H1 (cell line): ENCODE results near the gene GCNA. TPM values are rescaled to one million over a fixed set of nuclear protein-coding genes. Genes with fewer than 3 reads are reported as not detected.

Experiments used
- CTCF ChIA-PET: fragments of 300-600 bp; sonication (Branson Sonifier 250); formaldehyde crosslinking; loops from one replicate; lab custom pipeline; 2021; ENCODE audit not compliant: partially characterized antibody; lab: Charles Lee
- POLR2A ChIA-PET: fragments of 300-600 bp; sonication (Branson Sonifier 250); formaldehyde crosslinking; loops from one replicate; lab custom pipeline; 2021; ENCODE audit warnings: inconsistent platforms; ENCODE audit not compliant: partially characterized antibody; lab: Charles Lee
- DNase-seq, 2 experiments: peaks; one replicate each; pipeline versions ENCODE4 v3.0.0 to v3.0.0-alpha.2; 2010 to 2022; ENCODE audit warnings: low spot score in 2 of 2, low read depth in 1 of 2, mixed read lengths in 1 of 2
- FAIRE-seq: peaks from 2 replicates; lab custom pipeline; 2011; peaks lifted over from hg19 to GRCh38; lab: Jason Lieb, UNC
- H2AFZ ChIP-seq: 2 replicates; pipeline ENCODE4 v1.8.1; 2012; ENCODE audit warnings: low read length, inconsistent platforms
- H2AK5ac ChIP-seq: 2 replicates; pipeline ENCODE4 v1.6.1; 2013; ENCODE audit warnings: low read depth, low read length
- H2BK120ac ChIP-seq: replicated peaks from 2 replicates; pipeline ENCODE3; 2013; ENCODE audit warnings: low read depth, low read length, inconsistent platforms
- H2BK12ac ChIP-seq: 2 replicates; pipeline ENCODE4 v1.6.1; 2013; ENCODE audit warnings: low read depth, low read length
- H2BK15ac ChIP-seq: 2 replicates; pipeline ENCODE4 v1.6.1; 2013; ENCODE audit warnings: low read length
- H2BK20ac ChIP-seq: 2 replicates; pipeline ENCODE4 v1.6.1; 2013; ENCODE audit warnings: low read length
- H2BK5ac ChIP-seq: 2 replicates; pipeline ENCODE4 v1.6.1; 2013; ENCODE audit warnings: low read depth, low read length
- H3K14ac ChIP-seq: 2 replicates; pipeline ENCODE4 v1.6.1; 2013; ENCODE audit warnings: inconsistent platforms; ENCODE audit not compliant: insufficient read length
- H3K18ac ChIP-seq: 2 replicates; pipeline ENCODE4 v1.6.1; 2013; ENCODE audit warnings: low read length; ENCODE audit errors: extremely low read depth
- H3K23ac ChIP-seq: 2 replicates; pipeline ENCODE4 v1.6.1; 2013; ENCODE audit warnings: inconsistent platforms; ENCODE audit not compliant: insufficient read length
- H3K23me2 ChIP-seq: 2 replicates; pipeline ENCODE4 v1.6.1; 2013; ENCODE audit warnings: low read depth, low read length
- H3K27ac ChIP-seq: 2 replicates; pipeline ENCODE4 v1.6.1; 2011; ENCODE audit warnings: low read depth, low read length, inconsistent platforms
- H3K27me3 ChIP-seq, 4 experiments: replicated peaks in 1 of 4; 1 replicate in 1 of 4; 2 replicates in 3 of 4; pipeline versions ENCODE4 v1.6.1 to v1.8.1; 2011 to 2013; ENCODE audit warnings: low read length in 3 of 4, mild to moderate bottlenecking in 3 of 4, inconsistent platforms in 2 of 4, mixed read lengths in 2 of 4, moderate library complexity in 1 of 4; ENCODE audit not compliant: control insufficient read depth in 3 of 4, insufficient read depth in 3 of 4; ENCODE audit errors: extremely low read depth in 1 of 4
- H3K36me3 ChIP-seq, 4 experiments: 2 replicates each; pipeline versions ENCODE4 v1.6.1 to v1.8.1; 2011 to 2013; ENCODE audit warnings: mild to moderate bottlenecking in 4 of 4, low read length in 3 of 4, moderate library complexity in 2 of 4, control low read depth in 1 of 4, inconsistent platforms in 1 of 4; ENCODE audit not compliant: insufficient read depth in 4 of 4, control insufficient read depth in 2 of 4
- H3K4ac ChIP-seq: replicated peaks from 2 replicates; pipeline ENCODE3; 2013; ENCODE audit warnings: low read length, low read depth, mixed read lengths, inconsistent platforms; ENCODE audit not compliant: insufficient read length
- H3K4me1 ChIP-seq, 4 experiments: replicated peaks in 1 of 4; 1 replicate in 1 of 4; 2 replicates in 3 of 4; pipeline versions ENCODE4 v1.6.1 to v1.8.1; 2011 to 2013; ENCODE audit warnings: low read length in 3 of 4, inconsistent platforms in 2 of 4, mixed read lengths in 1 of 4; ENCODE audit not compliant: insufficient read depth in 4 of 4, control insufficient read depth in 3 of 4
- H3K4me2 ChIP-seq, 2 experiments: 2 replicates each; pipeline versions ENCODE4 v1.6.1 to v1.8.1; 2011 to 2013; ENCODE audit warnings: low read depth in 2 of 2, low read length in 2 of 2, control low read depth in 1 of 2, inconsistent platforms in 1 of 2, mild to moderate bottlenecking in 1 of 2; ENCODE audit not compliant: insufficient read depth in 1 of 2
- H3K4me3 ChIP-seq, 4 experiments: fragments of 200-600, 300-600 bp in 1 of 4; sonication (generic), shearing (Covaris generic), sonication (Bioruptor Twin) in 1 of 4; 2 replicates each; pipeline versions ENCODE4 v1.5.1 to v1.8.1; 2011 to 2016; ENCODE audit warnings: low read length in 4 of 4, low read depth in 3 of 4, control low read depth in 2 of 4, inconsistent platforms in 2 of 4, mild to moderate bottlenecking in 2 of 4, mixed read lengths in 1 of 4, moderate library complexity in 1 of 4; ENCODE audit not compliant: insufficient read depth in 2 of 4; ENCODE audit errors: extremely low read depth in 1 of 4
- H3K56ac ChIP-seq: replicated peaks from 2 replicates; pipeline ENCODE3; 2013; ENCODE audit warnings: low read depth, mild to moderate bottlenecking, mixed read lengths, low read length, inconsistent platforms; ENCODE audit not compliant: insufficient read length
- H3K79me1 ChIP-seq: 2 replicates; pipeline ENCODE4 v1.6.1; 2013; ENCODE audit warnings: low read depth, low read length, control low read depth
- H3K79me2 ChIP-seq, 2 experiments: 2 replicates each; pipeline versions ENCODE4 v1.6.1 to v1.8.1; 2012 to 2013; ENCODE audit warnings: low read length in 2 of 2, mild to moderate bottlenecking in 2 of 2, inconsistent platforms in 1 of 2; ENCODE audit not compliant: insufficient read depth in 2 of 2, control insufficient read depth in 1 of 2
- H3K9ac ChIP-seq, 4 experiments: replicated peaks in 1 of 4; 1 replicate in 1 of 4; 2 replicates in 3 of 4; pipeline versions ENCODE4 v1.6.1 to v1.8.1; 2011 to 2013; ENCODE audit warnings: low read depth in 3 of 4, low read length in 3 of 4, control low read depth in 2 of 4, mild to moderate bottlenecking in 2 of 4, moderate library complexity in 2 of 4, inconsistent platforms in 1 of 4; ENCODE audit errors: extremely low read depth in 1 of 4
- H3K9me3 ChIP-seq, 2 experiments: 2 replicates each; pipeline versions ENCODE4 v1.6.1 to v1.8.1; 2012 to 2013; ENCODE audit warnings: mild to moderate bottlenecking in 2 of 2, moderate library complexity in 2 of 2, control low read depth in 1 of 2, inconsistent platforms in 1 of 2, low read depth in 1 of 2, low read length in 1 of 2, mixed read lengths in 1 of 2; ENCODE audit not compliant: insufficient read depth in 2 of 2
- H4K20me1 ChIP-seq, 2 experiments: replicated peaks in 1 of 2; 2 replicates each; pipeline versions ENCODE3 to v1.8.1; 2011 to 2013; ENCODE audit warnings: inconsistent platforms in 2 of 2, low read length in 2 of 2, mild to moderate bottlenecking in 1 of 2; ENCODE audit not compliant: insufficient read depth in 2 of 2, control insufficient read depth in 1 of 2
- H4K5ac ChIP-seq: 2 replicates; pipeline ENCODE4 v1.6.1; 2013; ENCODE audit warnings: low read length, low read depth, mixed read lengths, inconsistent platforms; ENCODE audit not compliant: insufficient read length
- H4K8ac ChIP-seq: 2 replicates; pipeline ENCODE4 v1.8.0; 2013; ENCODE audit warnings: mild to moderate bottlenecking, moderate library complexity, low read length, inconsistent platforms; ENCODE audit not compliant: insufficient read depth; ENCODE audit errors: extremely low read depth
- H4K91ac ChIP-seq: replicated peaks from 2 replicates; pipeline ENCODE3; 2013; ENCODE audit warnings: low read length, mixed read lengths, inconsistent platforms; ENCODE audit not compliant: insufficient read length
- BACH1 ChIP-seq: IDR thresholded peaks from 2 replicates; pipeline ENCODE4 v1.6.1; 2012; ENCODE audit warnings: low read length, improper control_type of control experiment
- CBX5 ChIP-seq: fragments of 300-800, 300-1000 bp; sonication (generic); IDR thresholded peaks from 2 replicates; pipeline ENCODE4 v1.7.1; 2016; ENCODE audit warnings: antibody characterized with exemption, low read length, low read depth
- CREB1 ChIP-seq: IDR thresholded peaks from 2 replicates; pipeline ENCODE4 v1.6.1; 2012; ENCODE audit warnings: inconsistent platforms
- CTBP2 ChIP-seq: IDR thresholded peaks from 2 replicates; pipeline ENCODE4 v1.7.0; 2011; ENCODE audit warnings: borderline replicate concordance, mild to moderate bottlenecking, moderate library complexity, mixed read lengths, low read length; ENCODE audit not compliant: insufficient read depth, insufficient read length
- EGR1 ChIP-seq: IDR thresholded peaks from 2 replicates; pipeline ENCODE4 v1.6.1; 2011; ENCODE audit warnings: low read depth, low read length, borderline replicate concordance
- NRF1 ChIP-seq: IDR thresholded peaks from 2 replicates; pipeline ENCODE4 v1.6.1; 2011; ENCODE audit warnings: mild to moderate bottlenecking, low read depth, low read length, improper control_type of control experiment
- POU5F1 ChIP-seq: IDR thresholded peaks from 2 replicates; pipeline ENCODE4 v1.6.1; 2011; ENCODE audit warnings: low read depth, mild to moderate bottlenecking, low read length, moderate library complexity
- RAD21 ChIP-seq, 2 experiments: IDR thresholded peaks in 1 of 2; conservative IDR thresholded peaks in 1 of 2; 2 replicates each; pipeline ENCODE4 v1.6.1; 2011; ENCODE audit warnings: low read depth in 2 of 2, low read length in 2 of 2, improper control_type of control experiment in 1 of 2, inconsistent platforms in 1 of 2, mild to moderate bottlenecking in 1 of 2, moderate library complexity in 1 of 2
- RBBP5 ChIP-seq: IDR thresholded peaks from 2 replicates; pipeline ENCODE4 v1.7.1; 2012; ENCODE audit warnings: low read depth, mild to moderate bottlenecking, inconsistent platforms, low read length, moderate library complexity, borderline replicate concordance
- RNF2 ChIP-seq: fragments of 200-900, 300-1000 bp; sonication (generic); IDR thresholded peaks from 2 replicates; pipeline ENCODE4 v1.7.1; 2016; ENCODE audit warnings: borderline replicate concordance, low read depth, mild to moderate bottlenecking, antibody characterized with exemption, low read length; ENCODE audit not compliant: poor library complexity, severe bottlenecking; ENCODE audit errors: missing control alignments
- SUZ12 ChIP-seq: fragments of 200-600 bp; sonication (generic); IDR thresholded peaks from 2 replicates; pipeline ENCODE4 v1.6.1; 2012; ENCODE audit warnings: mild to moderate bottlenecking, inconsistent platforms, low read length, moderate library complexity, mixed read lengths
- TBP ChIP-seq: IDR thresholded peaks from 2 replicates; pipeline ENCODE4 v1.6.1; 2011; ENCODE audit warnings: low read depth, low read length, improper control_type of control experiment
- WGBS, 2 experiments: shearing (Covaris generic) in 1 of 2; methylation state at CpG; one replicate each; pipeline versions ENCODE4 v1.1.6 to v1.1.7; 2013 to 2015; ENCODE audit warnings: low lambda C conversion rate in 2 of 2, mixed read lengths in 2 of 2, inconsistent platforms in 1 of 2, low coverage in 1 of 2, missing lambda C conversion rate in 1 of 2; ENCODE audit not compliant: insufficient replicate concordance in 2 of 2, insufficient coverage in 1 of 2, insufficient read length in 1 of 2; ENCODE audit errors: extremely low coverage in 1 of 2, missing lambda C conversion rate in 1 of 2; 5-methylcytosine and 5-hydroxymethylcytosine counted together
- polyA plus RNA-seq, 7 experiments: library from polyadenylated mRNA; depleted of rRNA in 3 of 7; stranded (reverse) in 5 of 7; unstranded in 2 of 7; fragments of >200 nt in 5 of 7; fragments of 200-250 nt in 2 of 7; gene quantifications; 1 replicate in 5 of 7; 2 replicates in 1 of 7; 4 replicates in 1 of 7; pipeline versions ENCODE4 v1.2.1 to v1.2.3, GENCODE V29; 2011 to 2013; ENCODE audit warnings: missing spikeins in 2 of 7, mixed read lengths in 2 of 7
- total RNA-seq: library from RNA; stranded (reverse); fragmentation: NEBNext Ultra II Directional; extraction: Animal tissue kit (Norgen Biotek cat#: 25700); gene quantifications from 2 replicates; pipeline ENCODE4 v1.2.1, GENCODE V29; 2021
- TF ChIP-seq, protein P1 (sequence below): IDR thresholded peaks from 2 replicates; pipeline ENCODE4 v1.6.1; 2012; ENCODE audit warnings: inconsistent platforms

The GCNA gene
- total and polyA plus RNA-seq, 2 of the 8 experiments (the other 6 are each of a cell fraction or from before 2014, with no cell fraction given) = 0.41 to 0.95 TPM

DNA sequence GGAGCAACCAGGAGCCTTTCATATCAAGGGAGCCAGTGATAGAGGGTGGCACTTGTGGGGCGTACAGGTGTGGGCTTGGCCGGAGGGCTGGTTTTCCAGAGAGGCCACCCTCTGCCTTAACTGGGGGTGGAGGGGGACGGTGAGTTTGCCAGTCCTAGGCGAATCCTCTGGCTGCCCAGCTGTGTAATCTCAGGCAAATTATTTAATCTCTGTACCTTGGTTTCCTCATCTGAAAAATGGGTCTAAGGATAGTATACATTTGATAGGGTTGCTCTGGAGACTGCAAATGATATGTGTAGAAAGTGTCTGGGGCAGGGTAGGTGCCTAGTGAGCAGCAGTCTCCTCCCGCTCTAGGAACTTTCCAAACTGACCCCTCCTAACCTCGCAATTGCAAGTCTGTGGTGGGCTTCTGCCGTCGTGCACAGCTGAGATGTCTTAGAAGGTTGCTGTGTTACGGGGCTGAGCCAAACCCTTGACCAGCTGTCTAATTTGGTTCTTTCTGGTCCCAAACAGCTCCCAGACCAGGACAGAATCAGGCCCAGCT, 43.9 kb downstream of the GCNA start:
- H4K5ac ChIP-seq = no peak overlapping the region
- FAIRE-seq (no peak), DNase-seq (no peak)
- no peaks in the 10 kb centered on the region for H3K79me2 ChIP-seq
- no peak overlapping the region for H4K8ac ChIP-seq
- no peak overlapping the region for H3K4me2 ChIP-seq
- no peak overlapping the region for H2BK20ac ChIP-seq
- no peak overlapping the region for H2BK5ac ChIP-seq
- no peak overlapping the region for H3K4me3 ChIP-seq
- H3K27ac ChIP-seq = no peak overlapping the region
- no peak overlapping the region for H2BK15ac ChIP-seq
- H3K27me3 ChIP-seq = no peaks in the 10 kb centered on the region
- ChIA-PET POLR2A (interaction anchor here (1.2 kb wide), 1 partner anchor 256 kb away, joined by 3 read pairs; the partner anchor contains the start of gene TAF1), CTCF (interaction anchor here (0.6 to 2.4 kb wide), 11 partner anchors 11 to 367 kb away, joined by 3 to 17 read pairs (median 4); partner anchors contain the start of gene LOC101059915)
- H2AK5ac ChIP-seq = no peak overlapping the region
- no peak overlapping the region for H3K23ac ChIP-seq
- H2BK12ac ChIP-seq = no peak overlapping the region
- peaks cover 0 to 5% (median 0%) of the 10 kb centered on the region in 4 experiments; a peak in 1 of 7 replicates for H3K4me1 ChIP-seq
- H4K91ac ChIP-seq = no peak overlapping the region
- WGBS, 2 experiments = 96% methylated on average over 7 of the region's 9 CpGs; no CpG with 5 or more reads in 1 of the 2 experiments
- no peak overlapping the region for H3K14ac ChIP-seq
- no peak overlapping the region for H3K18ac ChIP-seq
- H3K56ac ChIP-seq = no peak overlapping the region
- H3K4ac ChIP-seq = no peak overlapping the region
- H3K79me1 ChIP-seq = no peaks in the 10 kb centered on the region
- H3K36me3 ChIP-seq = no peaks in the 10 kb centered on the region
- H2BK120ac ChIP-seq = no peak overlapping the region
- H3K23me2 ChIP-seq = no peaks in the 10 kb centered on the region
- no peaks in the 10 kb centered on the region for H4K20me1 ChIP-seq
- H3K9ac ChIP-seq = no peak overlapping the region
- H2AFZ ChIP-seq = no peak overlapping the region
- no peaks in the 10 kb centered on the region for H3K9me3 ChIP-seq
- TF ChIP-seq RAD21 (IDR thresholded peaks at IDR 0.05 in 1 of 2, conservative IDR thresholded peaks at IDR 0.05 in 1 of 2; ENCODE audit: low read depth in 2 of 2, low read length in 2 of 2) (no peak), SUZ12 (no peak), RNF2 (no peak), CREB1 (no peak), CTBP2 (no peak), EGR1 (no peak), CBX5 (no peak), POU5F1 (no peak), RBBP5 (no peak), BACH1 (no peak), TBP (no peak), NRF1 (no peak)
- TF ChIP-seq, protein P1, sequence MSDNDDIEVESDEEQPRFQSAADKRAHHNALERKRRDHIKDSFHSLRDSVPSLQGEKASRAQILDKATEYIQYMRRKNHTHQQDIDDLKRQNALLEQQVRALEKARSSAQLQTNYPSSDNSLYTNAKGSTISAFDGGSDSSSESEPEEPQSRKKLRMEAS = no peak
